GM18511 (cell line): ENCODE measurements around the gene BICD2.
"Not testable (repeated sequence)": the region's sequence is repeated elsewhere in the genome, so short reads cannot be mapped to it uniquely, and the experiment has no call there.

Source experiments
- ATAC-seq: cut with Tn5 transposase; IDR thresholded peaks from one replicate; pipeline ENCODE4 v1.9.1; 2021; ENCODE audit warnings: mild to moderate bottlenecking, moderate library complexity; ENCODE audit not compliant: unreplicated experiment

The BICD2 gene

GRCh38 chr9:92764381-92764987 is at the start of gene BICD2:
Gene BICD2 (minus strand): TSS chr9:92764833. CDS start chr9:92764744, 89 bp downstream.
- no peak for ATAC-seq

GRCh38 chr9:92809629-92810326 is 45.1 kb upstream of the BICD2 start:
- not testable (repeated sequence) for ATAC-seq

- peak; percentile 70 for ATAC-seq
Observed at GRCh38 chr9:92808726-92809451, 44.3 kb upstream of the BICD2 start.

- ATAC-seq: peak; percentile 31
Observed at GRCh38 chr9:92807757-92808725, 43.4 kb upstream of the BICD2 start.

GRCh38 chr9:92807031-92807756 is 42.6 kb upstream of the BICD2 start:
- ATAC-seq: no peak

GRCh38 chr9:92804727-92805126 is 40.1 kb upstream of the BICD2 start:
- ATAC-seq: no peak

GRCh38 chr9:92798358-92798757 is 33.7 kb upstream of the BICD2 start:
- ATAC-seq: no peak

- not testable (repeated sequence) for ATAC-seq
Observed at GRCh38 chr9:92796337-92796804, 31.7 kb upstream of the BICD2 start.

- no peak for ATAC-seq
Observed at GRCh38 chr9:92795598-92796336, 31.1 kb upstream of the BICD2 start.

- no peak for ATAC-seq
Observed at GRCh38 chr9:92795000-92795399, 30.4 kb upstream of the BICD2 start.

- no peak for ATAC-seq
Observed at GRCh38 chr9:92794426-92794825, 29.8 kb upstream of the BICD2 start.

- no peak for ATAC-seq
Observed at GRCh38 chr9:92790542-92791527, 26.2 kb upstream of the BICD2 start.

GRCh38 chr9:92786298-92786697 is 21.7 kb upstream of the BICD2 start:
- ATAC-seq: no peak

- no peak for ATAC-seq
Observed at GRCh38 chr9:92781899-92782298, 17.3 kb upstream of the BICD2 start.

GRCh38 chr9:92780206-92780605 is 15.6 kb upstream of the BICD2 start:
- no peak for ATAC-seq

- no peak for ATAC-seq
Observed at GRCh38 chr9:92775466-92775865, 10.8 kb upstream of the BICD2 start.

GRCh38 chr9:92774274-92774673 is 9.6 kb upstream of the BICD2 start:
- no peak for ATAC-seq

- ATAC-seq: no peak
Observed at GRCh38 chr9:92773810-92774209, 9.2 kb upstream of the BICD2 start.
